ENCODE results near the gene RBMS1. TPM values are rescaled to one million over a fixed set of nuclear protein-coding genes. Genes with fewer than 3 reads are reported as not detected.

The RBMS1 gene
- total and polyA plus RNA-seq, 2 experiments from 2014 or later: 55.5 to 94.8 TPM

DNA sequence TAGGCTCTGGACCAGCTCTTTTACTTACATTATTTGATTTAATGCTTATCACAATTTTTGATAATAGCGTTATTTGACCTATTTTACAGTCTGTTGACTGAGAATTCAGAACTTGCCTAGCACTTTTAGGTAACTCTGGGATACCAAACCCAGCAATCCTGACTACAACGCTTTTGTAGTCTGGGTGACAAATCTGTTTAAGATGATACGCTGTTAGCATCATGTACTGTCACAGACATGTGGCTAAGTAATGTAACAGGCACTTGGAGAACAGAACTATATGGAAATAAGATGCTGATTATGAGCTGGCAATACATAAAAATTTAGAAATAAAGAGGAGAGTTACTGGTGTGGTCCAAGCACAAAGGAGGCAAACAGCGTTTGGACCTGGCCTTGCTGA is 130.6 kb downstream of the RBMS1 start:
- ATAC-seq (no peak), DNase-seq (ENCODE audit: low spot score) (no peak)
- no peaks in the 10 kb centered on the region for H3K27me3 ChIP-seq (ENCODE audit: insufficient read depth)
- no peak for TF ChIP-seq ZNF114 (CRISPR knock-in tag; IDR thresholded peaks at IDR 0.05)
- TF ChIP-seq, protein P1, sequence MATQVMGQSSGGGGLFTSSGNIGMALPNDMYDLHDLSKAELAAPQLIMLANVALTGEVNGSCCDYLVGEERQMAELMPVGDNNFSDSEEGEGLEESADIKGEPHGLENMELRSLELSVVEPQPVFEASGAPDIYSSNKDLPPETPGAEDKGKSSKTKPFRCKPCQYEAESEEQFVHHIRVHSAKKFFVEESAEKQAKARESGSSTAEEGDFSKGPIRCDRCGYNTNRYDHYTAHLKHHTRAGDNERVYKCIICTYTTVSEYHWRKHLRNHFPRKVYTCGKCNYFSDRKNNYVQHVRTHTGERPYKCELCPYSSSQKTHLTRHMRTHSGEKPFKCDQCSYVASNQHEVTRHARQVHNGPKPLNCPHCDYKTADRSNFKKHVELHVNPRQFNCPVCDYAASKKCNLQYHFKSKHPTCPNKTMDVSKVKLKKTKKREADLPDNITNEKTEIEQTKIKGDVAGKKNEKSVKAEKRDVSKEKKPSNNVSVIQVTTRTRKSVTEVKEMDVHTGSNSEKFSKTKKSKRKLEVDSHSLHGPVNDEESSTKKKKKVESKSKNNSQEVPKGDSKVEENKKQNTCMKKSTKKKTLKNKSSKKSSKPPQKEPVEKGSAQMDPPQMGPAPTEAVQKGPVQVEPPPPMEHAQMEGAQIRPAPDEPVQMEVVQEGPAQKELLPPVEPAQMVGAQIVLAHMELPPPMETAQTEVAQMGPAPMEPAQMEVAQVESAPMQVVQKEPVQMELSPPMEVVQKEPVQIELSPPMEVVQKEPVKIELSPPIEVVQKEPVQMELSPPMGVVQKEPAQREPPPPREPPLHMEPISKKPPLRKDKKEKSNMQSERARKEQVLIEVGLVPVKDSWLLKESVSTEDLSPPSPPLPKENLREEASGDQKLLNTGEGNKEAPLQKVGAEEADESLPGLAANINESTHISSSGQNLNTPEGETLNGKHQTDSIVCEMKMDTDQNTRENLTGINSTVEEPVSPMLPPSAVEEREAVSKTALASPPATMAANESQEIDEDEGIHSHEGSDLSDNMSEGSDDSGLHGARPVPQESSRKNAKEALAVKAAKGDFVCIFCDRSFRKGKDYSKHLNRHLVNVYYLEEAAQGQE (IDR thresholded peaks at IDR 0.05; ENCODE audit: unreplicated experiment): no peak
- TF ChIP-seq, protein P2, sequence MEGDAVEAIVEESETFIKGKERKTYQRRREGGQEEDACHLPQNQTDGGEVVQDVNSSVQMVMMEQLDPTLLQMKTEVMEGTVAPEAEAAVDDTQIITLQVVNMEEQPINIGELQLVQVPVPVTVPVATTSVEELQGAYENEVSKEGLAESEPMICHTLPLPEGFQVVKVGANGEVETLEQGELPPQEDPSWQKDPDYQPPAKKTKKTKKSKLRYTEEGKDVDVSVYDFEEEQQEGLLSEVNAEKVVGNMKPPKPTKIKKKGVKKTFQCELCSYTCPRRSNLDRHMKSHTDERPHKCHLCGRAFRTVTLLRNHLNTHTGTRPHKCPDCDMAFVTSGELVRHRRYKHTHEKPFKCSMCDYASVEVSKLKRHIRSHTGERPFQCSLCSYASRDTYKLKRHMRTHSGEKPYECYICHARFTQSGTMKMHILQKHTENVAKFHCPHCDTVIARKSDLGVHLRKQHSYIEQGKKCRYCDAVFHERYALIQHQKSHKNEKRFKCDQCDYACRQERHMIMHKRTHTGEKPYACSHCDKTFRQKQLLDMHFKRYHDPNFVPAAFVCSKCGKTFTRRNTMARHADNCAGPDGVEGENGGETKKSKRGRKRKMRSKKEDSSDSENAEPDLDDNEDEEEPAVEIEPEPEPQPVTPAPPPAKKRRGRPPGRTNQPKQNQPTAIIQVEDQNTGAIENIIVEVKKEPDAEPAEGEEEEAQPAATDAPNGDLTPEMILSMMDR (conservative IDR thresholded peaks at IDR 0.05; ENCODE audit: low read depth in 2 of 2): no peak
- Mint-ChIP-seq H3K4me3 (no peak overlapping the region), H3K4me1 (peaks cover 54% of the 10 kb centered on the region), H3K27ac (no peak overlapping the region), H3K9me3 (no peaks in the 10 kb centered on the region), H3K36me3 (ENCODE audit: low read depth) (peaks cover 9% of the 10 kb centered on the region; the same call in 2 of the 3 replicates), H3K27me3 (ENCODE audit: insufficient read depth, low read depth, poor library complexity) (peaks cover 5% of the 10 kb centered on the region)
- no peaks in the 10 kb centered on the region for H3K9me2 ChIP-seq (ENCODE audit: insufficient read depth)
- H3F3A ChIP-seq (replicated peaks; ENCODE audit: low read depth): no peaks in the 10 kb centered on the region
- no peaks in the 10 kb centered on the region for H3K36me3 ChIP-seq (ENCODE audit: insufficient read depth)
- no peak overlapping the region for H3K4me2 ChIP-seq
- no peak overlapping the region for H2AFZ ChIP-seq
- H3K79me2 ChIP-seq (replicated peaks; ENCODE audit: insufficient read depth): peaks cover 55% of the 10 kb centered on the region
- H3K4me1 ChIP-seq (ENCODE audit: insufficient read depth): peaks cover 41% of the 10 kb centered on the region
- 0 out of 2 replicates have a peak, but pooled peaks cover 2% of the 10 kb centered on the region for H4K20me1 ChIP-seq (replicated peaks; ENCODE audit: insufficient read depth)
- no peak overlapping the region for H3K27ac ChIP-seq (ENCODE audit: low read depth)
- H3K4me3 ChIP-seq: no peak overlapping the region

DNA sequence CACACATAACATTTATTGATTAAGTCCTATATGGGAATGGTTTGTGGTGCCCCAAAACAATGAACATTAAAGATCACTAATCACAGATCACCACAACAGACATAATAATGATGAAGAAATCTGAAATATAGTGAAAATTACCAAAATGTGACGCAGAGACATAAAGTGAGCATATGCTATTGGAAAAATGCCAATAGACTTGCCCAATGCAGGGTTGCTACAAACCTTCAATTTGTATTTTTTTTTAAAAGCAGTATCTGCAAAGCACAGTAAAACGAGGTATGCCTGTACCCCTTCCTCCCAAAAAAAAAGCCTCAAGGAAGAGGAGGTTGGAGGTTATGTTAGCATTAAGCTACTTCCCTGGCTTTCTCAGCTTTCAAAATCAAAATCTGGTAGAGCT is 131.1 kb downstream of the RBMS1 start:
- Histone ChIP-seq H2AFZ (no peak overlapping the region), H3K27ac (ENCODE audit: low read depth) (no peak overlapping the region), H3K4me3 (no peak overlapping the region), H3K9me2 (ENCODE audit: insufficient read depth) (no peaks in the 10 kb centered on the region), H3K36me3 (ENCODE audit: insufficient read depth) (no peaks in the 10 kb centered on the region), H3K27me3 (ENCODE audit: insufficient read depth) (no peaks in the 10 kb centered on the region), H3F3A (replicated peaks; ENCODE audit: low read depth) (no peaks in the 10 kb centered on the region), H3K79me2 (replicated peaks; ENCODE audit: insufficient read depth) (peaks cover 56% of the 10 kb centered on the region), H3K4me2 (no peak overlapping the region), H4K20me1 (replicated peaks; ENCODE audit: insufficient read depth) (0 out of 2 replicates have a peak, but pooled peaks cover 4% of the 10 kb centered on the region), H3K4me1 (ENCODE audit: insufficient read depth) (peaks cover 36% of the 10 kb centered on the region)
- H3K4me3 Mint-ChIP-seq: no peak overlapping the region
- peaks cover 9% of the 10 kb centered on the region; the same call in 2 of the 3 replicates for H3K36me3 Mint-ChIP-seq (ENCODE audit: low read depth)
- peaks cover 49% of the 10 kb centered on the region for H3K4me1 Mint-ChIP-seq
- H3K27ac Mint-ChIP-seq: no peak overlapping the region
- peaks cover 5% of the 10 kb centered on the region for H3K27me3 Mint-ChIP-seq (ENCODE audit: insufficient read depth, low read depth, poor library complexity)
- DNase-seq (ENCODE audit: low spot score) (no peak), ATAC-seq (no peak)
- H3K9me3 Mint-ChIP-seq: no peaks in the 10 kb centered on the region; the same call in 2 of the 3 replicates
- TF ChIP-seq ZNF114 (CRISPR knock-in tag; IDR thresholded peaks at IDR 0.05) (no peak), EZH2phosphoT487 (IDR thresholded peaks at IDR 0.05; ENCODE audit: unreplicated experiment) (no peak), NANOG (IDR thresholded peaks at IDR 0.05; ENCODE audit: borderline replicate concordance) (no peak), ZNF331 (CRISPR knock-in tag; IDR thresholded peaks at IDR 0.05; ENCODE audit: low read depth) (no peak)
- TF ChIP-seq, protein P1 (IDR thresholded peaks at IDR 0.05; ENCODE audit: unreplicated experiment): no peak
- TF ChIP-seq, protein P3, sequence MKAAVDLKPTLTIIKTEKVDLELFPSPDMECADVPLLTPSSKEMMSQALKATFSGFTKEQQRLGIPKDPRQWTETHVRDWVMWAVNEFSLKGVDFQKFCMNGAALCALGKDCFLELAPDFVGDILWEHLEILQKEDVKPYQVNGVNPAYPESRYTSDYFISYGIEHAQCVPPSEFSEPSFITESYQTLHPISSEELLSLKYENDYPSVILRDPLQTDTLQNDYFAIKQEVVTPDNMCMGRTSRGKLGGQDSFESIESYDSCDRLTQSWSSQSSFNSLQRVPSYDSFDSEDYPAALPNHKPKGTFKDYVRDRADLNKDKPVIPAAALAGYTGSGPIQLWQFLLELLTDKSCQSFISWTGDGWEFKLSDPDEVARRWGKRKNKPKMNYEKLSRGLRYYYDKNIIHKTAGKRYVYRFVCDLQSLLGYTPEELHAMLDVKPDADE (IDR thresholded peaks at IDR 0.05): no peak
- TF ChIP-seq, protein P2 (conservative IDR thresholded peaks at IDR 0.05; ENCODE audit: low read depth in 2 of 2): no peak

Data from GM23338 (cell line).